Measurements from ENCODE around the gene MYO5A.

MYO5A gene

DNA sequence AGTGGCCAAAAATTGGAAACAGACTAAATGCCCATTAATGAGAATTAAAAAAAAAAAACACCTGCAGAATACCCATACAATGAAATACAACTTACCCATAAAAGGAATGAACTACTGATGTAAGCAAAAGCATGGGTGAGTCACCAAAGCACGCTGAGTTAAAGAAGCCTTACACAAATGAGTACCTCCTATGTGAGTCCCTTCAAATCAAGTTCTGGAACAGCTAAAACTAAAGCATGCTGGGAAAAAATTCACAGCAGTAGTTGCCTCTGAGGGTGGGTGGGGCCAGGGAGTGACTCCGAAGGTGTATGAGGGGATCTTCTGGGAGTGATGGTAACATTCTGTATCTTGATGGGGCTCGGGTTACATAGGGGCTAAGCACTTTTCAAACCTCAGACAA is 244.5 kb downstream of the MYO5A start:
- no peak for DNase-seq

DNA sequence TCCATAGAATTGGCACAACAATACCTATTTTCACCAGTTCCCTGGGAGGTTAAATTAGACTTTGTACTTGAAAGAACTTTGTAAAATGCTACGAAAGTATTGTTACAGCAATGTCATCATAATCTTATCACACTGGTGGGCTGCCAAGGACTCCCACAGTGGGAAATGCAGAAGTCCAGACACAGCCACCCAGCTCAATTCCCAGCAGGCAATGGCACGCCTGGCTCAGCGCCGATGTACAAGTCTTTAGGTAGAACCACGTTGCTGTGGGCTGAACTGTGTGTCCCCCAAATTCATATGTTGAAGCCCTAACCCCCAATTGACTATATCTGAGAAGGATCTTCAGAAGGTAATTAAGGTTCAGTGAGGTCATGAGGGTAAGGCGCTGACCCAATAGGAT is 245.4 kb downstream of the MYO5A start:
- no peak for DNase-seq

- no peak for DNase-seq
Measured at GRCh38 chr15:52282418-52282817, 246.3 kb downstream of the MYO5A start.

- no peak for DNase-seq
Measured at GRCh38 chr15:52281085-52282035, 247.3 kb downstream of the MYO5A start.

DNA sequence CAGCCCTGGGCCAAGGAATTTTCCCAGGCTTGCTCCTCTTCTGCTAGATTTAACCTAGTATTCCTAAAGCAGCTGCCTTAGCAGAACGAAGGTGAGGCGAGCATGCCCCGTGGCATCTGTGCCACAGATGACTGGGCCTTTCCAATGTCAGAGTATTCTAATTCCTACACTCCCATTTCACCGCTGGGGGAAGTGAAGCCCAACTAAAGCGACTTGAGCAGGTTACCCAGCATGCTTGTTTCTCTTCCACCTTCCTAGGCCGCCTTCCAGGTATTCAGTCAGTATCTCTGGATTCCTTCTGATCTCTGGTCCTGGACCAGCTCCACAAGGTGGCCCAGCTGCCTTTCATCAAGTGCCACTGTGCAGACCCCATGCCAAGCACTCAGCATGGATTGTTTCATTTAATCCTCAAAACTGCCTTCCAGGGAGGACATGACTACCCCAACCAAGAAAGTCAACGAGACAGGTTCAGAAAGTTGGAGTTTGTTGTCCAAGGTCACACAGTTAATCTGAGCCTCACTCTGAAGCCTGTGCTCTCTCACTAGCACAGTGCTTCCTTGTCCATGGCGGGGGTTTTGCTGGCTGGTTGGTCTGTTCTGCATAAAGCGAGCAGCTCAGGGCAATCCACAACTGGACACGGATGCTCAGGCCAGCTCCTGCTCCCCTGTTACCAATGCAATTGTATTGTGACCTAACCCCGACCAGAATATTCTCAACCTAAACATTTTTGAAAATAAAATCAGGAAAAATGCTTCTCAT is 248.2 kb downstream of the MYO5A start:
- DNase-seq = no peak

GRCh38 chr15:52278636-52279367 is 249.9 kb downstream of the MYO5A start:
- DNase-seq = no peak

- no peak for DNase-seq
Measured at GRCh38 chr15:52278135-52278534, 250.5 kb downstream of the MYO5A start.

GRCh38 chr15:52277575-52277974 is 251.1 kb downstream of the MYO5A start:
- DNase-seq = no peak

GRCh38 chr15:52276256-52276770 is 252.4 kb downstream of the MYO5A start:
- DNase-seq = no peak

DNA sequence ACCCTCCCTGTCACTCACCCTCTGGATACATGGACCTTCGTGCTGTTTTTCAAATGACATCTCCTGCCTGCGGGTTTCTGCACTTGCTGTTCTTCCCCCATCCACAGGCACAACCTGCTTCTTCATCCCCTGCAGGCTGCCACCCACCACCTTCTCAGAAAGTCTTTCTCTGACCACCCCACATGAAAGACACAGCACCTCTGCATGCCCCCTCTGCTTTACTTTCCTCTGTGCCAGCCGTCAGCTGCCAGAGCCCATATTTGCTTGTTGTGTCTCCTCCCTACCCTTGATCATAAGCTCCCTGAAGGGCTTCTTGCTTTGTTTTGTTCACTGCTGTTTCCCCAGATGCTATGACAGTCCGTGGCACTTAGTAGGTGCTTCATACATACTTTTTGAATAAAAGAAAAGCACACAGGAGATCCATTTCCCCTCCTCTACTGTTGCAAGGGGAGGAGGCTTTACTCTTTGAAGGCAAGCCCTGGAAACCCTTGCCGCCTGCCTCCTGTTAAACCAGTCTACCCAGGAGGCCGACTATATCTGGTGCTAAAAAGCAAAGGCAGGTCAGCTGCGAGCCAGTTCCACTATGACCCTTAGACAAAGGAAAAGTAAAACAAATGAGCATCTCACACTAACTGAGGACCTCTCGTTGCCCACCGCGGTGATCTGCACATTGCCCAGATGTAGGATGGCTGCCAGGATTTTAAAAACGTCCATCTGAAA is 265.0 kb downstream of the MYO5A start:
- no peak for DNase-seq

DNA sequence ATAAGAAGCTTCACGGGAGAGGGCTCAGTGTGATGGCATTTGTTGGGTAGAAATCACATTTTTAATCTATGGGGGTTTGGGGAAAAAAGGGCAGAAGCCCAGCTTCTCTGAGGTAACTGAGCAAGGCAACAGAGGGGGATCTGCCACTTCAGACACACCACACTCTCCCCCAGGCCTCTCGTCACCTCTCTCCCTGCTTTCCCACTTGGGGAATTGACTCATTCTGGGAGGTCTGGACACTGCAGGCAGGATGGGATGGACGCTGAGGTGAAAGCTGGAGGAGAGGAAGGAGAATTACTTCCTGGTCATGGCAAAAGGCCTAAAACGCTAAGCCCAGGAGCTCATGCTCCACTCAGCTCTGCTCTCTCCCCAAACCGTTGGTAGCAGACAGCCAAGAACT is 266.3 kb downstream of the MYO5A start:
- no peak for DNase-seq

DNA sequence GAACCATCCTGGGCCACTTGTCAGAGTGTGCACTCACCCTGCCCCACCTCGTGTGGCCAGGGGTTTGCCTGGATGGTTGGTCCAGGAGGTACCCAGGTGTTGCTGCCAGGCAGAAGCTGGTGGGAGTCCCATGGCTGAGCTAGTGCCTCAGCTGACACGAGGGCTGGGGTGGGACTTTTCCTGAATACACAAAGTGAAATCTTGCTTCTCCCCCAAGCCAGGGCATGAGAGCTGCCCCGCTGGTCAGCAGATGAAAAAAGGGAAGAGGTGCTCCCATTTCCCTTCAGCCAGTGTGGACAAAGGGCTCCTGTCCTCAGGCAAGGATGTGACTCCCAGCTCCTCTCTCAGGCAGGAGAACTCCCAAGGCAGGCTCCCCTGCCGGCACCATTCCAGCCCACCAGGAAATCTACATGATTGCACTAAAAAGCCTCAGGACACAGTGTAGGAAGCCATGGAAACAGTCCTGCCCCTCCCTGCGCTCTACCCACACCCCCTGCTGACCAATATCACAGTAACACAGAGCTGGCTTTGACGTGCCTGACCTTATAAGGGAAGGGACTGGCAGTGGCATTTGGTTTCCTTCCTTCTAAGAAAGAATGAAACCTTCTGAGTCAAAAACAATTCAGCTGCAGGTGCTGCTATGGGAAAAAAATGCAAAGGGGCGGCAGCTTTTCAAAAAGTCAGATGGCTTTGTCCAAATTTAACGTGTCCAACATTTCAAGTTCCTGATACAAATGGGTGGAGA is 267.0 kb downstream of the MYO5A start:
- DNase-seq = no peak

DNA sequence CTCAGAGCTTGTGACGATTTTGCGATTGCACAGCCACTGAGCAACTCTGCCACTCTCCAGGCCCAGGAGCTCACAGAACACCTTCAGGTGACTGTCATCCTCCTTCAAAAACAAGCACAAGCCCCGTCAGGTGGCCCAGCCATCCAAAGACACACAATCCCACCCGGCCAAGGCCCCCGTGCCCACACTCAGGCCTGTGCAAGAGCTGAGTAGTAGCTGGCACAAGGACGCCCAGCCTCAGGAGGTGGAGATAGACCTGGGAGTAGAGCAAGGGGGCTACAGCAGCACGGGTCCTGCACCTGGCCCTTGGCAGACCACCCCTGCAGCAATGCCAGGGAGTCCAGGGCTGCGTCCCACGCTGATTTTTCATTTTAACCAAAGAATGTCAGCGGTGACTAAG is 267.7 kb downstream of the MYO5A start:
- no peak for DNase-seq

GRCh38 chr15:52259503-52259902 is 269.2 kb downstream of the MYO5A start:
- DNase-seq = no peak

GRCh38 chr15:52258461-52258860 is 270.2 kb downstream of the MYO5A start:
- no peak for DNase-seq

DNA sequence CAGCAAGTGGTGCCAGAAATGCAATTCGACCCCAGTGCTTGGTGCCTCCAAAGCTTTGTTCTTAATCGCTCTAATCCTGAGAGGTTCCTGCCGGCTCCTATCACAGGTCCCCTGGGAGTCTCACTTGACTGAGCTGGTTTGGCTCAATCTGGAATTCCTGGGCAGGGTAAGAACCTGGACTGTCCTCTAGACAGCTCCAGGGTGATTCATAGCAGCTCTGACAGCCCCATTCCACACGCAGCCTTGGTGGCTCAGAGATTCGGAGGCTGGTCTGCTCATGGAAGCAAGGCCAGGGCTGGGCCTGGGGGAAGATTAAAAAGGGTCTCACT is 271.0 kb downstream of the MYO5A start:
- no peak for DNase-seq

Data from cortex of kidney (tissue), 1 donor.